ENCODE results near the gene ODR4. TPM values are rescaled to one million over a fixed set of nuclear protein-coding genes. Genes with fewer than 3 reads are reported as not detected.
A peak's percentile ranks its signal among the peaks of the same experiment; 100 is the strongest.
"Not testable (repeated sequence)": the region's sequence is repeated elsewhere in the genome, so short reads cannot be mapped to it uniquely, and the experiment has no call there.

Gene ODR4
- total RNA-seq, 1 experiment from 2014 or later, result 16.5 TPM

DNA sequence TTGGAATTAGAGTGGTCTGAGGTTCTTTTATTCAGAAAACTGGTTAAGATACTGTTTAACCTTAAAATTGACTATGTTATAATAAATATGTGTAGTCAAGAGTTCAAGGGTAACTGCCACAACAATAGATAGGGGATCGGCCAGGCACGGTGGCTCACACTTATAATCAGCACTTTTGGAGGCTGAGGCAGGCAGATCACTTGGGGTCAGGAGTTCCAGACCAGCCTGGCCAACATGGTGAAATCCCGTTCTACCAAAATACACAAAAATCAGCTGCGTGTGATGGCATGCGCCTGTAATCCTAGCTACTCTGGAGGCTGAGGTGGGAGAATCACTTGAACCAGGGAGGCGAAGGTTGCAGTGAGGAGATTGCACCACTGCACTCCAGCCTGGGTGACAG lies 45.8 kb downstream of the ODR4 start:
- DNase-seq (ENCODE audit: low spot score), result no peak

DNA sequence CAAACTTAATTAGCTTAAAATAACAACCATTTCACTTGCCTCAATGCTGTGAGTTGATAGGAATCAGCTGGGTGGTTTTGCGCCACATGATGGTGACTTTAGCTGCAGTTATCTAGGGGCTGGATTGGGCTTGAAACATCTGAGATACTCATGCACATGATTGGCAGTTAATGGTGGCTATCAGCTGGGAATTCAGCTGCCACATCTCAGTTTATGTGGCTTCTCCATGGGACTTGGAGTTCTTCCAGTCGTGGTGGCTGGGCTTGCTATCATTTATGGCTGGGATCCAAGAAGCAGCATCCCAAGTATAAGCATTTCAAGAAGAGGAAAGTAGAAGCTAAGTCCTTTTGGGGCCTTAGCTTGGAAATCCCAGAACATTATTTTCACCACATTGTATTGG lies 48.9 kb downstream of the ODR4 start:
- DNase-seq (ENCODE audit: low spot score), result no peak

DNA sequence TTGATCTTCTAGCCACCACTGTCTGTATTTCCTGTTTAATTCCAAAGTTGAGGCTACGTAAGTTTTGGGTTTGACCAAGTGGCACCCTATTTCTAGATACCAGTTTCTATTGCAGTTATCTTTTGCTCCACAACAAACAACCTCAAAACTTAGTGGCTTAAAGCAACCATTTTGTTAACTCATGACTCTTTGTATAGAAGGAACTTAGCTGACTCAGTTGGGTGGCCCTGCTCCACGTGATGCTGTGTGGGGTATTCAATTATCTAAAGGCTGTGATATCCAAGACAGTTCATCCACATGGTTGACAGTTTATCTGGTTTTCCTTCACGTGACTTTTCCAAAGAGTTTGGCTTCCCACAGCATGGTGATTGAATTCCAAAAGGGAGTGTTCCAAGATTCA lies 50.5 kb downstream of the ODR4 start:
- no peak for DNase-seq (ENCODE audit: low spot score)

DNA sequence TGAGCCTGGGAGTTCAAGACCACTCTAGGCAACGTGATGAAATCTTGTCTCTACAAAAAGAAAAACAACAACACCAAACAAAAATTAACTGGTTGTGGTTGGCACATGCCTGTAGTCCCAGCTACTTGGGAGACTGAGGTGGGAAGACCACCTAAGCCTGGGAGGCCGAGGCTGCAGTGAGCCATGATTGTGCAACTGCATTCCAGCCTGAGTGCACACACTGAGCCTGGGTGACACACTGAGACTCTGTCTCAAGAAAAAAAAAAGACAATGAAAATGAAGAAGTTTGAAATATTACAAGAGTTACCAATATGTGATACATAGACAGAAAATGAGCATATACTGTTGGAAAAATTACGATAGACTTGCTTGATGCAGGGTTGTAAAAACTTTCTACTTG lies 53.4 kb downstream of the ODR4 start:
- no peak for DNase-seq (ENCODE audit: low spot score)

DNA sequence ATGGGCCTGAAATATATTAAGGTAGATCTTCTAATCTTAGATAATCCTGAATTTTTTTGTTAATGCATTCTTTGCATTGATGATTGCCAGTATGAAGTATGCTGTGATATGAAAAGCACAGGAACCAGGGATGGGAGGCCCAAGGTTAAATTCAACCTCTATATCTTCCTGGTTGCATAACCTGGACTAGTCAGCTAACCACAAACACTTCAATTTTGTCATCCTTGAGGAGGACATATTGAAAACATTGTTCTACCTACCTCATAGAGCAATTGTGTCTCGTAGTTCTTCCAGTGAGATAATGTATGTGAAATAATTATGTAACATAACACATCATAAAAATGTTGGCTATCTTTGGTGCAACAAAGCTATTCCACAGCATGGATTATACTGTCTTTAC lies 59.7 kb downstream of the ODR4 start:
- peak; percentile 10 for DNase-seq (ENCODE audit: low spot score)

DNA sequence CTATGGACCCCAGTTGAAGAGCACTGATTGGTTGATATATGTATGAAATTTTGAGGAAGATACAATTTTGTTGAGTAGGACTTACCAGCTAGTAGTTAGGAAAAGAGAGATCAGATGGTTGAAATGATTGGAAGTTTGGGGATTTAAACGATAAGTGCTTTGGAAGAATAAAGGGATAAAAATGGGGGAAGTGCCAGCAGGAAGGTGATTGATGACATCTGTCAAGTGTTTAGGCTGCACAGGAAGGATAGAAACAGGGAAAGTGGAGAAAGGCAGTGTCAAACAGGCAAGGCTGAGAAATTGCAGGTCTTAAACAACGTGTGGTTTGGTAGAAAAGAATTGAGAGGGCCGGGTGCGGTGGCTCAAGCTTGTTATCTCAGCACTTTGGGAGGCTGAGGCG lies 62.9 kb downstream of the ODR4 start:
- no peak for DNase-seq (ENCODE audit: low spot score)

DNA sequence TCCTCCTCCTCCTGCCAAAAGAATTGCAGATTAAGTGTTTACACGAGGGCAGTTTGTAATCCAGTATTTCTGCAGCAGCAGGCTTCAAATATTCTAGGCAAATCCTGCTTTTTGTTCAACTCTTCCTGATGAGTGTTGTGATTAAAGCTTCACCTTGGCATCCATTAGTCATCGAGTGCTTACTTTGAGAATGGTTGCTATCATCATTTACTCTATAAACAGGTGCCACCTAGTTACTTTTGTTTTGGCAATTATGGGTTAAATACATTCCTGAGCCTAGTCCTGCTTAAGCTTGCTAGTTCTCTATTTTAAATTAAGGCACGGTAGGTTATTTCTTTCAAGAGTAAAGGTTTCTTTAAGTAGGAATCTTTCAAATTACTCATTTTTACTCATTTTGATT lies 64.9 kb downstream of the ODR4 start:
- peak; percentile 39 for DNase-seq (ENCODE audit: low spot score)

DNA sequence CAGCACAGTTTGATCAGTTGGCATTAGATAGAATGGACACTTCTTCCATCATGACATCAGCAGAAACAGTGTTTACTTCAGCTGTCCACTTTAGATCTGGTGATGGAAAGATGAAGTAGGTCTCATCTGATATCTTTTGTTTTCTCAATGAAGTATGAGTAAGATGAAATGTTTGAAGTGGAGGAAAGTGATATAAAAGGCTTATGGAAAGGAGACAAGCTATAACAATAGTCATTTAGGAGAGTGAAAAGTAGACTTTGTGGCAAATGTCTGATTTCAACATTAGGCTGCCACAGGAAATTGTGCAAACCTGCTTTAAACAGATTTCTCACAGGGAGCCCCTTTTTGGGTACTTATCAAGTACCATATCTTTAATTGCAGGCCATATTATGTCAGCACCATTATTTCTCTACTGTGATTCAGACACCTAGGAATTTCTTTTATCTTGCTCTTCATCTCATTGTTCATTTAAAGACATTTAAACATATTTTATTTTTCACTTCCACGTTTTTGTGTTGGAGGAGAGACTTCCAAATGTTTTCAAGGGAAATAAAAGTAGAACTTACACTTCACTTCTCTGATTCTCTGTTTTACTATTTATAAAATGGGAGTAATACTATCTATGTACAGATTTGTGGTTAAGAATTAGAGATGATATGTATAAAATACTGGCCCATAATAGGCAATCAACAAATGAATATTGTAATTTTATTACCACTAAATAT lies 67.2 kb downstream of the ODR4 start:
- DNase-seq (ENCODE audit: low spot score), result peak; percentile 81

DNA sequence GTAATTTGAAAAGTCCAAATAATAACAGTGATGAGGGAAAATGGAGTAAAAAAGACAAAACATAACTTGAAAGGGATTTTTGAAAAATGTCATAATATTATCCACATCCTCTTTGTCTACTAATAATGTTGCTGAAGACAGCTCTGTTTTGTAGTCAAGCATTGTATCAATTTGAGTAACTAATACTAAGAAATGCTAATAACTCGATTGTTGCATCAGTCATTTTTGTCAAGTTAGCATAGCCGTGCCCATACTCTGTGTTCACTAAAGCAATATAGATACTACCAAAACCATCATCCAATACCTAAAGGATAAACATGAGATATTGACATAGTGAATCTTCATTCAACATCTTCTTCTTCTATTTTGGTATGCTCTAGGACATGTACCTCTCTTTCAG lies 68.0 kb downstream of the ODR4 start:
- DNase-seq (ENCODE audit: low spot score), result no peak

DNA sequence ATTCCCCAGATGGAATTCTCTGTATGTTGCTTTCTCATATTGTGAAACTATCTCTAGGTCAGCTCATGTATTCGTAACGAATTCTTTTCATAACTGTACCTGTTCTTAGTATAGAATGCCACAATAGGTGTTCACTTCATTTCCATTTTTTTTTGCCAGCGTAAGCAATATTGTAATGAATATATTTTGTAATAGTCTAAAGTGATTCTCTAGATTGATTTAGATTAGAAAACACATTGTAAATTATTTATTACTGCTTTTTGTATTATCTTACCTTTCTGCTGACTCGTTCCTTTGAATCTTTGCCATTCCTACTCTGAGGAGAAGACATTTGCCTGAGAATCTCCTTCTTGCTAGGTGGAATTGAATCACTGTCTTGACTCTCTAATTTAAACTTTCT lies 70.5 kb downstream of the ODR4 start:
- DNase-seq (ENCODE audit: low spot score), result no peak

DNA sequence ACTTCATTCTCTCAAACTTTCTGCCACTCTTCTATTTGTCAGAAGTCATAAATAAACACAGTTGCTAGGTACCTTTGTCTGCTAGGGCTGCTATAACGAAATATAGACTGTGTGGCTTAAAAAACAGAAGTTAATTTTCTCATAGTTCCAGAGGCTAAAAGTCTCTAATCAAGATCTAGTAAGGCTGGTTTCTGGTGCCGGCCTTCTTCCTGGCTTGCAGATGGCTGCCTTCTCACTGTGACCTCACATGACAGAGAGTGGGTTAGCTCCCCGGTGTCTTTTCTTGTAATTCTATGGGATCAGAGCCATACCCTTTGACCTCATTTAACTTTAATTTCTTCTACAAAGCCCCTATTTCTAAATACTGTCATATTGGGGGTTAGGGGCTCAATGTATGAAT lies 79.3 kb downstream of the ODR4 start:
- no peak for DNase-seq (ENCODE audit: low spot score)

DNA sequence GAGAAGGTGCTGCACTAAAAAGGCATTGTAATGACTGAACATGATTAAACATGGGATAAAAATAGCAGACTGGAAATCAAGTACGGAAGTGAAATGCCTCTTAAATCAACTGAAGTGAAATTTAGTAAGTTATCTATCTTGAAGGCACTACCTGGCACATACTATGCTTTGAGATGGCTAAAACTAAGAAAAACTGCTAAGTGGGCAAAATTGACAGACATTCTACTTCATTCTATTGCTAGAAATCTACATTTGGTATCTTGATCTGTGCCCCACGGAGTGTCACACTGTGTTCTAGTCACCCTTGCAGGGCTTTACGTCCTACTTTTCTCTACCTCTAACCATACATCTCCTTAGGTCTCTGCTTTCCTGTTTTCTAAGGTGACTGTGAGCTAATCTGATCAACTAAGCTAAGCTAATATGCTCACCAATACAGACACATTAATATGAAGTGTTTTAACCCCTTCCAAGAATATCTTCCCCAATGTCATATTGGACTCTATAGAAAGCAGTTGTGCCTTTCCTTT lies 81.2 kb downstream of the ODR4 start:
- no peak for DNase-seq (ENCODE audit: low spot score)

DNA sequence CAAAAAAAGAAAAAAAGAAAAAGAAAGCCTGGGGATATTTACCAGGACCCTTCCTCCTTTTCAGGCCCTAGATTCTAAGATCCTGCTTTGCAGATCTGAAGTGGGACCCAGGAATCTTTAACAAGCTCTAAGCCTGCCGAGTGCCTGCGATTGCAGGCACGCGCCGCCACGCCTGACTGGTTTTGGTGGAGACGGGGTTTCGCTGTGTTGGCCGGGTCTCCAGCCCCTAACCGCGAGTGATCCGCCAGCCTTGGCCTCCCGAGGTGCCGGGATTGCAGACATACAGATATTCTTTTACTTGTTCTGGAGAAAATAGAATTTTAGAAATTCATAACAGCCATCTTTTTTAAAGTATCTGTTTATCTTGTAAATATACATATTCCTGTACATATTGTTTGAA lies 83.5 kb downstream of the ODR4 start:
- not testable (repeated sequence) for DNase-seq (ENCODE audit: low spot score)

DNA sequence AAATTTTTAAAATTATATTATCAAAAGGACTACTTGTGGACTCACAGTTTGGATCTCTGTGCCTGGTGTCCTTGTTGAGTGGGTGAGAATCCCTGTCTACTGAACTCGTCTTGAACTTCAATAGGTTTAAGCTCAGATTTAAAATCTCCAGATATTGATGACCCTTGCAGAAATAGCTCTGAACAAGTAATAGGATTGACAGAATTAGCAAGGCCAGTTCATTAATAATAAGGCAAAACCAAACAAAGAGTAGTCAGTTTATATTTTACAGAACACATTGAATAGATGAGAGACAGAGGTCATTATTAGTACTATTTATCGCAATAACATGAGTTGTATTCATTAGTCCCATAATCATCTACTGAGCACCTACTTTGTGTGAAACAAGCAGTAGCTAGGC lies 85.4 kb downstream of the ODR4 start, which contains the start of gene PDC:
Gene PDC (minus strand): TSS at position 101 of the 400 bp plus-strand sequence. CDS start 11,655 bp downstream, outside the sequence.
- DNase-seq (ENCODE audit: low spot score), result no peak

DNA sequence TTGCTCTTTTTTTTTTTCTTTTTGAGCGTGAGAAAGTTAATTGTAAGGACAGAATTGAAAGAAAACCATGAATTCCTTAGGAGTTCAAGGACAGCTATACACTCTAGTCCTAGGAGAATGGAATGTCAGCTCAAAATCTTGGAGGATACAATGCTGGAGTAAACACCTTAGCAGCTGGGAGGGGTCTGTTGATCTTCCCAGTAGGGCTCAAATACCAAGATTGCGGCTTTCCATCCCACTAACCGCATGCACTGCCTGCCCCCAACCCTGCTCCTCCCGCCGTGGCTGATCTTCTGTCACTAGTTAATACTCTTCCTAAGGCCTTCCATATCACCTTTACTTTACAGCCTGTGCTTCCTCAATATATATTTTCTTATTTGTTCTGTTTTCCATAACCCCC lies 87.9 kb downstream of the ODR4 start:
- DNase-seq (ENCODE audit: low spot score), result no peak

DNA sequence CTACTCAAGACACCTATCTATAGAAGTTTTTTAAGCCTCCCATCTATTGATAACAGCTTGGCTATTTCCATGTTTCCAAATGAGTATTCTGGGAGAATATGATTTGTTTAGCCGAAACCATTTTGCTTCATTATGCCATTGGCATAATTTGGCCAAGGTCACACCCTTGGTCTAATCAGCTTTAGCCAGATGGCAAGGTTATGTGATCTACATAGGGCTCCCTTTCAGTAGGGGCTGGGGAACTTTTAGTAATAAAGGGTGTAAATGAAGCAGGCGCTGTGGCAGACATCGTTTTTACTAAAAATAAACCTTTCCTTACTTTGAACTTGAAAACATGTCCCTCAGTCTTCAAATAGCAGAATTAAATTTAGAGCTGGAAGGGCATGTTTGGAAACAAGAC lies 88.3 kb downstream of the ODR4 start:
- no peak for DNase-seq (ENCODE audit: low spot score)

DNA sequence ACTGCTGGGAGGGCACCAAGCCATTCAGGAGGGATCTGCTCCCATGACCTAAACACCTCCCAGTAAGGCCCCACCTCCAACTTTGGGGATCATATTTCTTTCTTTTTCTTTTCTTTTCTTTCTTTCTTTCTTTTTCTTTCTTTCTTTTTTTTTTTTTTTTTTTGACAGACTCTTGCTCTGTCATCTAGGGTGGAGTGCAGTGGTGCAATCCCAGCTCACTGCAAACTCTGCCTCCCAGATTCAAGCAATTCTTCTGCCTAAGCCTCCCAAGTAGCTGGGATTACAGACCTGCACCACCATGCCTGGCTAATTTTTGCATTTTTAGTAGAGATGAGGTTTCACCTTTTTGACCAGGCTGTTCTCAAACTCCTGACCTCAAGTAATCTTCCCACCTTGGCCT lies 89.9 kb downstream of the ODR4 start:
- not testable (repeated sequence) for DNase-seq (ENCODE audit: low spot score)

DNA sequence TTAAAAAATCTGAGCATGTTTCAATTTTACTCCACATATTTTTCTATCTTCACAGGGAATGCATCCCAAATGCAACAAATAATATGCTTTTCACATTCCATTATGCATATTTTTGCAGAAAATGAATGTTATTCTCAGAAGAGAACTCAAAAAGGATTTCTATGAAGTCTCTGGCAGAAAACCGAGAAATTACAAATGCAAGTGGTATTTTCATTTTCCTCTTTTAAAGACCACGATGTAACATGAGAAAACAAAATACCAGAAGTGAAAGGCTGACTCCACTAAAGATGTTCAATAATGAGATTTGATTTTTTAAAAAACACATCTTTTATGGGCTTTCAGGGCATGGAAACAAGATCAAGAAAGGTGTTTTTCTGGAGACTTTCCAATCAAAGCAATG lies 90.3 kb downstream of the ODR4 start:
- no peak for DNase-seq (ENCODE audit: low spot score)

Other genes starting within 250 kb of the ODR4 start
- gene PRG4, start 79.6 kb upstream of the ODR4 start, total RNA-seq (2014; rRNA removed; shearing (Covaris generic)), result 0.07 TPM in 1 of 2 replicates, not detected in the other
- gene TPR, start 585 bp upstream of the ODR4 start, total RNA-seq (2014; rRNA removed; shearing (Covaris generic)), result 68.6 and 82.5 TPM in 2 replicates
- gene PDC, start 85.3 kb downstream of the ODR4 start, total RNA-seq (2014; rRNA removed; shearing (Covaris generic)), result not detected in 2 replicates

Data from A172 (cell line).